Measurements from ENCODE around the gene INTS4. TPM values are rescaled to one million over a fixed set of nuclear protein-coding genes. Genes with fewer than 3 reads are reported as not detected.
"Not testable (repeated sequence)": the region's sequence is repeated elsewhere in the genome, so short reads cannot be mapped to it uniquely, and the experiment has no call there.

Gene INTS4
- total RNA-seq, 1 experiment from 2014 or later, result 13.9 TPM

- Histone ChIP-seq H3K4me1 (replicated peaks) (no peaks in the 10 kb centered on the region), H3K9me3 (replicated peaks) (no peaks in the 10 kb centered on the region), H3K4me3 (no peak overlapping the region), H3K36me3 (no peaks in the 10 kb centered on the region), H3K27me3 (replicated peaks) (no peaks in the 10 kb centered on the region), H3K27ac (no peak overlapping the region)
- no peak for DNase-seq (ENCODE audit: low read depth in 1 of 2, low spot score in 2 of 2)
These were observed 122.6 kb downstream of the INTS4 start for GRCh38 chr11:77871855-77872254.

GRCh38 chr11:77868744-77869143 is 125.7 kb downstream of the INTS4 start:
- no peak for DNase-seq (ENCODE audit: low read depth in 1 of 2, low spot score in 2 of 2)
- H3K27me3 ChIP-seq (replicated peaks), result no peaks in the 10 kb centered on the region
- H3K4me3 ChIP-seq, result no peak overlapping the region
- no peak overlapping the region for H3K27ac ChIP-seq
- H3K4me1 ChIP-seq (replicated peaks), result no peaks in the 10 kb centered on the region
- no peaks in the 10 kb centered on the region for H3K36me3 ChIP-seq
- no peaks in the 10 kb centered on the region for H3K9me3 ChIP-seq (replicated peaks)

DNA sequence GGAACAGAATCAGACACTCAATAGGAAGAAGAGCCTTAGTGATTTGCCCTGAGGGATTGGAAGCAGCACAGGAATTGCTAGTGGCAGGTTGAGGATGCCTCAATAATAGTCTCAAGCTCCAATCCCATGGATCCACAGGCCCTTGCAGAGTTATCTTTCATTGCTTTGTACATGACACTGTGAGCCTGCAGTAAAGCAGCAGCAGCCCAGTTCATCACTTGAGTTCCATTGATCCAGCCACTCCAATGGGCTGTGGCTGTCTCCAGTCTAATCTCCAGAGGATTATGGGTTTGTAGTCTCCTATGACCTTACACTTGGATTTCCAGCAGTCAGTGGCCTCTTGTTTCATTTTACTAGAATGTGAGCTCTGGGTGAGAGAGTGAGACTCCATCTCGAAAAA is 128.1 kb downstream of the INTS4 start:
- H3K9me3 ChIP-seq (replicated peaks), result no peaks in the 10 kb centered on the region
- no peak for DNase-seq (ENCODE audit: low read depth in 1 of 2, low spot score in 2 of 2)
- no peak overlapping the region for H3K27ac ChIP-seq
- no peaks in the 10 kb centered on the region for H3K36me3 ChIP-seq
- no peaks in the 10 kb centered on the region for H3K27me3 ChIP-seq (replicated peaks)
- no peaks in the 10 kb centered on the region for H3K4me1 ChIP-seq (replicated peaks)
- no peak overlapping the region for H3K4me3 ChIP-seq

DNA sequence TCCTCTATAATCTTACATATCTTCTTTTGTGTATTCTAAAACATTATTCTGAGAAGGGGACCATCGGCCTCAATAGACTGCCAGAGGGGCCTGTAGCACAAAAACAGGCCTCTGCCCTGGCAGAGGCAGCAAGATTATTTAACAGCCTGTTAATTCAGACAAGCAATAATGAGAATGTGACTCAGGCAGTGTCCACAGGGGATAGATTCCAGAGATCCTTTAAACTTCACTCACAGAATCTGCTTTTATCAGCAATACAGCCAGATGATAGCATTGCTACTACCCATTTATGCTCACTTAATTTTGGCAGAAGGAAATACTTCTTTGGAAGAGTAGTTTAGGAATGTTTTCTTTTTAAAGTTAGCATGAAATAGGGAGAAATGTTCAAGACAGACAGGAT is 128.7 kb downstream of the INTS4 start:
- no peak overlapping the region for H3K27ac ChIP-seq
- no peaks in the 10 kb centered on the region for H3K9me3 ChIP-seq (replicated peaks)
- no peaks in the 10 kb centered on the region for H3K4me1 ChIP-seq (replicated peaks)
- no peaks in the 10 kb centered on the region for H3K27me3 ChIP-seq (replicated peaks)
- H3K36me3 ChIP-seq, result no peaks in the 10 kb centered on the region
- H3K4me3 ChIP-seq, result no peak overlapping the region
- DNase-seq (ENCODE audit: low read depth in 1 of 2, low spot score in 2 of 2), result no peak

DNA sequence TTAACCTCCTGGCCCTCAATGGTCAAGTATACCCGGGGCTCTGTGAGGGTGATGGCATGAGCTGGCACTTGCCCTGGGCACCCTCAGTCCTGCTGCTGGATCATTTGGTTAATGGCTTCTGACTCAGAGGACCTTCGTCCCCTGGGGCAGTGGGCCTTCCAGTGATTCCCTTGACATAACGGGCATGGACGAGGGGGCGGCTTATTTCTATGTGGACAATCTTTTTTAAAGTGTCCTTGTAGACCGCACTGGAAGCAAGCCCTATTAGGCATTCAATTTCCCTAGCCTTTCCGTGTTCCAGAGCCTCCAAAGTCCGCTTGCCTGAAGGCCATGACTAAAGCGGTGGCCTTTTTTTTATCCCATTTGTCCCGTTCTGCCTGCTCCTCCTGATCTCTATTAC is 133.0 kb downstream of the INTS4 start:
- H3K36me3 ChIP-seq; DNase-seq (ENCODE audit: low read depth in 1 of 2, low spot score in 2 of 2); H3K4me1 ChIP-seq (replicated peaks); H3K4me3 ChIP-seq; H3K27me3 ChIP-seq (replicated peaks); H3K9me3 ChIP-seq (replicated peaks); H3K27ac ChIP-seq: not testable (repeated sequence)

DNA sequence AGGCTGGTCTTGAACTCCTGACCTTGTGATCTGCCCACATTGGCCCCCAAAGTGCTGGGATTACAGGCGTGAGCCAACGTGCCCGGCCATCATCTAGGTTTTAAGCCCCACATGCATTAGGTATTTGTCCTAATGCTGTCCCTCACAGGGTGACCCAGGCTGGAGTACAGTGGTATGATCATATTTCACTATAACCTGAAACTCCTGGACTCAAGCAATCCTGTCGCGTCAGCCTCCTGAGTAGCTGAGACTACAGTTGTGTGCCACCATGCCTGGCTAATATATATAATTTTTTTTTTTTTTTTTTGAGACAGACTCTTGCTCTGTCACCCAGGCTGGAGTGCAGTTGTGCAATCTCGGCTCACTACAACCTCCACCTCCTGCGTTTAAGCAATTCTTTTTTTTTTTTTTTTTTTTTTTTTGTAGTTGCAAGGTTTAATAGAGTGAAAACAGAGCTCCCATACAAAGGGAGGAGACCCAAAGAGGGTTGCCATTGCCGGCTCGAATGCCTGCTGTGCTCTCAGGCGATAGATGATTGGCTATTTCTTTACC is 136.5 kb downstream of the INTS4 start:
- not testable (repeated sequence) for H3K4me1 ChIP-seq (replicated peaks); DNase-seq (ENCODE audit: low read depth in 1 of 2, low spot score in 2 of 2); H3K27me3 ChIP-seq (replicated peaks); H3K27ac ChIP-seq; H3K4me3 ChIP-seq; H3K36me3 ChIP-seq; H3K9me3 ChIP-seq (replicated peaks)

DNA sequence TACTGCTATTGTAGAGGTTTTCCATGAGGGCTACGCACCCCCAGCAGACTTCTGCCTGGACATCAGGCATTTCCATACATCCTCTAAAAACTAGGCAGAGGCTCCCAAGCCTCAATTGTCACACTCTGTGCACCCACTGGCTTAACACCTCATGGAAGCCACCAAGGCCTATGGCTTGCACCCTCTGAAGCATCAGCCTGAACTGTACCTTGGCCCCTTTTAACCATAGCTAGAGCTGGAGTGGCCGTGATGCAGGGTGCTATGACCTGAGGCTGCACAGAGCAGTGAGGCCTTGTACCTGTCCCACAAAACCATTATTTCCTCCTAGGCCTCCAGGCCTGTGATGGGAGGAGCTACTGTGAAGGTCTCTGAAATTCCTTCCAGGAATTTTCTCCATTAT is 139.6 kb downstream of the INTS4 start:
- Histone ChIP-seq H3K27ac (no peak overlapping the region), H3K27me3 (replicated peaks) (no peaks in the 10 kb centered on the region), H3K4me3 (no peak overlapping the region), H3K9me3 (replicated peaks) (no peaks in the 10 kb centered on the region), H3K4me1 (replicated peaks) (no peaks in the 10 kb centered on the region), H3K36me3 (no peaks in the 10 kb centered on the region)
- DNase-seq (ENCODE audit: low read depth in 1 of 2, low spot score in 2 of 2), result no peak

DNA sequence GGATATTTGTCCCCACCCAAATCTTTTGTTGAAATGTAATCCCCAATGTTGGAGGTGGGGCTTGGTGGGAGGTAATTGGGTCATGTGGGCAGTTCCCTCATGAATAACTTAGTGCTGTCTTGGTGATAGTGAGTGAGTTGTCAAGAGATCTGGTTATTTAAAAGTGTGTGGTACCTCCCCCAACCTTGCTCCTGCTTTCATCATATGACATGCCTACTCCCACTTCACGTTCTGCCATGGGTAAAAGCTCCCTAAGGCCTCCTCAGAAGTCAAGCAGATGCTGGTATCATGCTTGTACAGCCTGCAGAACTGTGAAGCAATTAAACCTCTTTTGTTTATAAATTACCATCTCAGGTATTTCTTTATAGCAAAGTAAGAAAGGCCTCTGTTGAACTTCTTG is 143.0 kb downstream of the INTS4 start:
- no peak for DNase-seq (ENCODE audit: low read depth in 1 of 2, low spot score in 2 of 2)
- Histone ChIP-seq H3K27me3 (replicated peaks) (no peaks in the 10 kb centered on the region), H3K4me1 (replicated peaks) (peaks cover 12% of the 10 kb centered on the region), H3K36me3 (no peaks in the 10 kb centered on the region), H3K9me3 (replicated peaks) (no peaks in the 10 kb centered on the region), H3K27ac (no peak overlapping the region), H3K4me3 (no peak overlapping the region)

DNA sequence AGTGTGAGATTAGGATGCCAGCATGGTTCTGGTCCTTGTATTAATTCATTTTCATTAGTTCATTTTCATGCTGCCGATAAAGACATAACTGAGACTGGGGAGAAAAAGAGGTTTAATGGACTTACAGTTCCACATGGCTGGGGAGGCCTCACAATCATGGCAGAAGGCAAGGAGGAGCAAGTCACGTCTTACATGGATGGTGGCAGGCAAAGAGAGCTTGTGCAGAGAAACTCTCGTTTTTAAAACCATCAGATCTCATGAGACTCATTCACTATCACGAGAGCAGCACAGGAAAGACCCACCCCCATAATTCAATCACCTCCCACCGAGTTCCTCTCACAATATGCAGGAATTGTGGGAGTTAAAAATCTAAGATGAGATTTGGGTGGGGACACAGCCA is 150.8 kb downstream of the INTS4 start:
- not testable (repeated sequence) for H3K27me3 ChIP-seq (replicated peaks); H3K36me3 ChIP-seq; DNase-seq (ENCODE audit: low read depth in 1 of 2, low spot score in 2 of 2); H3K9me3 ChIP-seq (replicated peaks); H3K27ac ChIP-seq; H3K4me3 ChIP-seq
- peaks cover 12% of the 10 kb centered on the region for H3K4me1 ChIP-seq (replicated peaks)

GRCh38 chr11:77842441-77843121 is 151.9 kb downstream of the INTS4 start:
- peaks cover 3% of the 10 kb centered on the region for H3K36me3 ChIP-seq
- no peak for DNase-seq (ENCODE audit: low read depth in 1 of 2, low spot score in 2 of 2)
- peaks cover 9% of the 10 kb centered on the region for H3K4me1 ChIP-seq (replicated peaks)
- H3K27ac ChIP-seq, result no peak overlapping the region
- no peak overlapping the region for H3K4me3 ChIP-seq
- H3K27me3 ChIP-seq (replicated peaks), result no peaks in the 10 kb centered on the region
- H3K9me3 ChIP-seq (replicated peaks), result no peaks in the 10 kb centered on the region

DNA sequence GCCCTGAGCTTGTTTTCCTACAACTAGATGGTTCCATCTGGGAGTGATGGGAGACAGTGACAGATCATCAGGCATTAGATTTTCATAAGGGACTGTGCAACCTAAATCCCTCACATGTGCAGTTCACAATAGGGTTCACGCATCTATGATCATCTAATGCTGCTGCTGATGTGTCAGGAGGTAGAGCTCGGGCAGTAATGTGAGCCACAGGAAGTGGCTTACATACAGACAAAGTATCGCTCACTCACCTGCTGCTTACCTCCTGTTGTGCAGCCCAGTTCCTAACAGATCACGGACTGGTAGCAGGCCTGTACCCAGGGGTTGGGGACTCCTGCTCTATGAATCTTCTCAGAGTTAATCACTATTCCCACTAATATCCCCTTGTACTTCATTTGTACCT is 161.2 kb downstream of the INTS4 start:
- Histone ChIP-seq H3K36me3 (no peaks in the 10 kb centered on the region), H3K27ac (no peak overlapping the region), H3K4me1 (replicated peaks) (no peaks in the 10 kb centered on the region), H3K9me3 (replicated peaks) (no peaks in the 10 kb centered on the region), H3K4me3 (no peak overlapping the region), H3K27me3 (replicated peaks) (no peaks in the 10 kb centered on the region)
- no peak for DNase-seq (ENCODE audit: low read depth in 1 of 2, low spot score in 2 of 2)

DNA sequence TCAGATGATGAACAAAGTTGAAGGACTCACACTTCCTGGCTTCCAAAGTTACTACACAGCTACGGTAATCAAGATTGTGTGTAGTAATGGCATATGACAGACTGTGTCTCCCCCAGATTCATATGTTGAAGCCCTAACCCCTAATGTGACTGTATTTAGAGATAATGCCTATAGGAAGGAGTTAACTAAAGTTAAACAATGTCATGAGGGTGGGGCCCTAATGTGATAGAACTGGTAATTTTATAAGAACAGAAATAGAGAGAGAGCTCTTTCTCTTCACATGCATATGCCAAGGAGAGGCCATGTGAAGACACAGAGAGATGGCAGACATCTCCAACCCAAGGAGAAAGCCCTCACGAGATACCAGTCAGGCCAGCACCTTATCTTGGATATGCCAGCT is 165.5 kb downstream of the INTS4 start:
- DNase-seq (ENCODE audit: low read depth in 1 of 2, low spot score in 2 of 2), result no peak
- Histone ChIP-seq H3K27ac (no peak overlapping the region), H3K4me1 (replicated peaks) (no peaks in the 10 kb centered on the region), H3K27me3 (replicated peaks) (no peaks in the 10 kb centered on the region), H3K36me3 (no peaks in the 10 kb centered on the region), H3K4me3 (no peak overlapping the region), H3K9me3 (replicated peaks) (no peaks in the 10 kb centered on the region)
